ENCODE data around the gene IDUA.

DNA sequence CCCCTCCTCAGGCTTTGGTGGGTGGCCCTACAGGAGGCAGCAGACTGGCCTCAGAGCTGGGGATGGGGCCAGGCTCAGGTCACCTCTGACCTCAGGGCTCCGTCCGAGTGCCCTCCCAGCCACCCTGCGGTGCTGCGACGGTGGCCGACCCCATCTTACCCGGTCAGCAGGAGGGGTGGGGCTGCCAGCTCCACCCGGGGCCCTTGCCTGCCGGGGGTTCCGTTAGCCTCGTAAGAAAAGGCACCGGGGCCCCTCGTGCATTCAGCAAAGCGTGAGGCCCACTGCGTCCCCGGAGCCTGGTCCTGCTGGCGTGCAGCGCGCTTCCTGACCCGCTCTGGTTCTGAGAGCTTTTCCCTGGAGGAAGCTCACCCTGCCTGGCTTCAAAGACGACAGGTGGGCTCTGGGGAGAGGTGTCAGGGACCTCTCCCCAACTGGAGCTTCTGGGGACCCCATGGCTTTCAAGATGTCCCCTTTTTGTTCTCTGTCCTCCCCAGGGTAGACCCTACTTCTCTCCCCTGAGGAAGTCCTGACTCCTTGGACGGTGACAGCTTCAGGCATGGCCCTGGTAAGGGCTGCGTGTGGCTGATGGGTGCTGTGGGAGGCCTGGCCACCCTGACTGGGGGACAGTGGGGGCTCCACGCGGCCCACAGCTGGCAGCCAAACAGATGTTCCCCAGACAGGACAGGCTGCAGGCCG, 40.5 kb downstream of the IDUA start:
- TF ChIP-seq, protein P1, sequence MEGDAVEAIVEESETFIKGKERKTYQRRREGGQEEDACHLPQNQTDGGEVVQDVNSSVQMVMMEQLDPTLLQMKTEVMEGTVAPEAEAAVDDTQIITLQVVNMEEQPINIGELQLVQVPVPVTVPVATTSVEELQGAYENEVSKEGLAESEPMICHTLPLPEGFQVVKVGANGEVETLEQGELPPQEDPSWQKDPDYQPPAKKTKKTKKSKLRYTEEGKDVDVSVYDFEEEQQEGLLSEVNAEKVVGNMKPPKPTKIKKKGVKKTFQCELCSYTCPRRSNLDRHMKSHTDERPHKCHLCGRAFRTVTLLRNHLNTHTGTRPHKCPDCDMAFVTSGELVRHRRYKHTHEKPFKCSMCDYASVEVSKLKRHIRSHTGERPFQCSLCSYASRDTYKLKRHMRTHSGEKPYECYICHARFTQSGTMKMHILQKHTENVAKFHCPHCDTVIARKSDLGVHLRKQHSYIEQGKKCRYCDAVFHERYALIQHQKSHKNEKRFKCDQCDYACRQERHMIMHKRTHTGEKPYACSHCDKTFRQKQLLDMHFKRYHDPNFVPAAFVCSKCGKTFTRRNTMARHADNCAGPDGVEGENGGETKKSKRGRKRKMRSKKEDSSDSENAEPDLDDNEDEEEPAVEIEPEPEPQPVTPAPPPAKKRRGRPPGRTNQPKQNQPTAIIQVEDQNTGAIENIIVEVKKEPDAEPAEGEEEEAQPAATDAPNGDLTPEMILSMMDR (optimal IDR thresholded peaks at IDR 0.05 in 1 of 3, IDR thresholded peaks at IDR 0.05 in 1 of 3, conservative IDR thresholded peaks at IDR 0.05 in 1 of 3; ENCODE audit: extremely low read depth in 1 of 3, insufficient read depth in 2 of 3, low read length in 3 of 3) = no peak
- no peak for TF ChIP-seq EZH2 (IDR thresholded peaks at IDR 0.05; ENCODE audit: low read length)
